Muscle layer of duodenum (tissue), 2 donors: Measurements from ENCODE around the gene CDCA3.

Experiments used
- H3K27ac ChIP-seq: one replicate; pipeline ENCODE4 v1.7.0; 2013; ENCODE audit warnings: mild to moderate bottlenecking, low read length
- H3K27me3 ChIP-seq: one replicate; pipeline ENCODE4 v1.7.0; 2013; ENCODE audit warnings: low read depth, mild to moderate bottlenecking, control low read depth, low read length
- H3K36me3 ChIP-seq, 2 donors: one replicate each; pipeline ENCODE4 v1.7.0; 2013; ENCODE audit warnings: low read length in 2 of 2, control low read depth in 1 of 2, mild to moderate bottlenecking in 1 of 2; ENCODE audit not compliant: insufficient read depth in 2 of 2, control insufficient read depth in 1 of 2
- H3K4me1 ChIP-seq, 2 donors: one replicate each; pipeline ENCODE4 v1.7.0; 2013; ENCODE audit warnings: low read length in 2 of 2, mild to moderate bottlenecking in 2 of 2, control low read depth in 1 of 2, moderate library complexity in 1 of 2; ENCODE audit not compliant: insufficient read depth in 2 of 2, control insufficient read depth in 1 of 2
- H3K4me3 ChIP-seq, 2 donors: one replicate each; pipeline ENCODE4 v1.7.0; 2013; ENCODE audit warnings: low read length in 2 of 2, low read depth in 1 of 2, mild to moderate bottlenecking in 1 of 2
- H3K9me3 ChIP-seq, 2 donors: one replicate each; pipeline ENCODE4 v1.7.0; 2013; ENCODE audit warnings: low read length in 2 of 2, control low read depth in 1 of 2, mild to moderate bottlenecking in 1 of 2; ENCODE audit not compliant: control insufficient read depth in 1 of 2
- donor health status: healthy.

CDCA3 gene

DNA sequence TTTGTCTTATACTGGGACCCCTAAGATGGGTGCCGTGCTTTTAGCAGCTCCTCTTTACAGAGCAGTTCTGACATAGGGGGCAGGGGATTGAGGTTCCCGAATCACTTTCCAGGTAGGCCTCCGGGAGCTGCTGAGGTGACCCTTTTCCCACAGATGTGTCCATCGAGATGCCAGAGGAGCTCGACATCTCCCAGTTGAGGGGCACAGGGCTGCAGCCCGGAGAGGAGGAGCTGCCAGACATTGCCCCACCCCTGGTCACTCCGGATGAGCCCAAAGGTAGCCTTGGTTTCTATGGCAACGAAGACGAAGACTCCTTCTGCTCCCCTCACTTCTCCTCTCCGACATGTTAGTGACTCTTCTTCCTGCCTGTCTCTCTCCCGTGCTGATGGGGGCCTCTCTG lies 11.9 kb upstream of the CDCA3 start:
- Histone ChIP-seq H3K9me3 (no peaks in the 10 kb centered on the region), H3K36me3 (peaks cover 53 to 80% of the 10 kb centered on the region in 2 donors), H3K4me3 (no peak overlapping the region), H3K27ac (no peak overlapping the region), H3K27me3 (no peaks in the 10 kb centered on the region), H3K4me1 (peaks cover 0 to 6% of the 10 kb centered on the region in 2 donors)

DNA sequence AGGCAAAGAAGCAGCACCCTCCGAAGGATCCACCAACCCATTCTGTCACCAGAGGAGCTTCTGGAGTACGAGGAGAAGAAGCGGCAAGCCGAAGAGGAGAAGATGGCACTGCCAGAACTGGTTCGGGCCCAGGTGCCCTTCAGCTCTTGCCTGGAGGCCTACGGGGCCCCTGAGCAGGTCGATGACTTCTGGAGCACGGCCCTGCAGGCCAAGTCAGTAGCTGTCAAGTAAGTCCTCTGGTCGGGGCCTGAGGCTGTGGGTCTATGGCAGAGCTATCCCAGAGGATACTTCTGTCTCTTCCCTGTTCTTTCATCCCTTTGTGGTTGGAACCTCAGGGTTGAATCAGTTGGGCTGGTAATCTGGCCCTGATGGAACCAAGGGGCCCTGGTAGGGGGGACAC lies 10.3 kb upstream of the CDCA3 start:
- Histone ChIP-seq H3K27me3 (no peaks in the 10 kb centered on the region), H3K4me3 (no peak overlapping the region), H3K27ac (no peak overlapping the region), H3K36me3 (peaks cover 69 to 97% of the 10 kb centered on the region in 2 donors), H3K9me3 (no peaks in the 10 kb centered on the region), H3K4me1 (no peaks in the 10 kb centered on the region)

DNA sequence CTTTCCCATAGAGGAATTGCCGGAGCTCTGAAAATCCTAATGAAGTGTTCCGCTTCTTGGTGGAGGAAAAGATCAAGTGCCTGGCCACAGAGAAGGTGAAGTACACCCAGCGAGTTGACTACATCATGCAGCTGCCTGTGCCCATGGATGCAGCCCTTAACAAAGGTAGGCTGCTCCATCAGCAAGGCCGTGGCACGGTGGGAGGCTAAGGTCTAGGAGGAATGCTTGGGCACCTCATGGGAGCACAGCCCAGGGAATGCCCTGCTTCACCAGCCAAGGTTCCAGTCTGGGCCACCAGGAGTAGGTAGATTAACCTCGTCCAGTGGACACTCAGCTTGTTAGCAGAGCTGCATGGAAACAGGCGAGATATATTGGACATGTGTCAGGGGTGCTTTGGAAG lies 9.9 kb upstream of the CDCA3 start:
- no peak overlapping the region for H3K4me3 ChIP-seq
- no peaks in the 10 kb centered on the region for H3K4me1 ChIP-seq
- H3K27me3 ChIP-seq: no peaks in the 10 kb centered on the region
- H3K27ac ChIP-seq: no peak overlapping the region
- peaks cover 73 to 98% of the 10 kb centered on the region in 2 donors for H3K36me3 ChIP-seq
- H3K9me3 ChIP-seq: no peaks in the 10 kb centered on the region

DNA sequence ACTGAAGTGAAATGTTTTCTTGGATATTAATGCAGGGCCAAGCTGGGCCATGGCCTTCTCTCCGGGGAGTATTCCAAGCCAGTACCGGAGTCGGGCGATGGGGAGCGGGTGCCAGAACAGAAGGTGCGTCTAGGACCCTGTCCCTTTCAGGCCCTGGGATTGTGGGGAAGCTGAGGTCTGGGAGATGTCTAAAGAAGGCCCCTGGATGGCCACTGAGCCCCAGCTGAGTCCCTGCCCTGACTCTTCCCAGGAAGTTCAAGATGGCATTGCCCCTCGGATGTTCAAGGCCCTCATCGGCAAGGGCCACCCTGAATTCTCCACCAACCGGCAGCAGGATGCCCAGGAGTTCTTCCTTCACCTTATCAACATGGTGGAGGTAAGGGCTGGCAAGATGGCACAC lies 9.0 kb upstream of the CDCA3 start:
- Histone ChIP-seq H3K4me1 (no peaks in the 10 kb centered on the region), H3K9me3 (no peaks in the 10 kb centered on the region), H3K27ac (no peak overlapping the region), H3K36me3 (peaks cover 73 to 96% of the 10 kb centered on the region in 2 donors), H3K4me3 (no peak overlapping the region), H3K27me3 (no peaks in the 10 kb centered on the region)

- Histone ChIP-seq H3K4me1 (peaks cover 0 to 4% of the 10 kb centered on the region in 2 donors), H3K36me3 (peaks cover 73 to 84% of the 10 kb centered on the region in 2 donors), H3K4me3 (no peak overlapping the region), H3K27me3 (no peaks in the 10 kb centered on the region), H3K27ac (no peak overlapping the region), H3K9me3 (no peaks in the 10 kb centered on the region)
Measured at GRCh38 chr12:6858799-6859198, 7.7 kb upstream of the CDCA3 start.

- Histone ChIP-seq H3K27me3 (no peaks in the 10 kb centered on the region), H3K4me1 (peaks cover 14 to 22% of the 10 kb centered on the region in 2 donors), H3K4me3 (no peak overlapping the region), H3K9me3 (no peaks in the 10 kb centered on the region), H3K27ac (no peak overlapping the region), H3K36me3 (peaks cover 40 to 56% of the 10 kb centered on the region in 2 donors)
Measured at GRCh38 chr12:6855322-6855721, 4.2 kb upstream of the CDCA3 start.

- H3K36me3 ChIP-seq: peaks cover 34 to 50% of the 10 kb centered on the region in 2 donors
- no peak overlapping the region for H3K4me3 ChIP-seq
- no peaks in the 10 kb centered on the region for H3K27me3 ChIP-seq
- H3K4me1 ChIP-seq: peaks cover 14 to 22% of the 10 kb centered on the region in 2 donors
- H3K9me3 ChIP-seq: no peaks in the 10 kb centered on the region
- peak overlapping the region; percentile 37 for H3K27ac ChIP-seq
Measured at GRCh38 chr12:6854036-6854435, 3.0 kb upstream of the CDCA3 start.

GRCh38 chr12:6853626-6854025 lies 2.5 kb upstream of the CDCA3 start:
- H3K4me1 ChIP-seq: peaks cover 14 to 22% of the 10 kb centered on the region in 2 donors
- H3K27me3 ChIP-seq: no peaks in the 10 kb centered on the region
- peaks cover 30 to 47% of the 10 kb centered on the region in 2 donors for H3K36me3 ChIP-seq
- peak overlapping the region in 1 of 2 donors; percentile 91 for H3K4me3 ChIP-seq
- H3K9me3 ChIP-seq: no peaks in the 10 kb centered on the region
- H3K27ac ChIP-seq: peak overlapping the region; percentile 37

GRCh38 chr12:6852651-6853354 lies 1.7 kb upstream of the CDCA3 start:
- peaks cover 22 to 38% of the 10 kb centered on the region in 2 donors for H3K36me3 ChIP-seq
- H3K4me3 ChIP-seq: peak overlapping the region; percentile 89 to 91
- no peaks in the 10 kb centered on the region for H3K9me3 ChIP-seq
- H3K4me1 ChIP-seq: peaks cover 14 to 22% of the 10 kb centered on the region in 2 donors
- H3K27ac ChIP-seq: peak overlapping the region; percentile 40
- no peaks in the 10 kb centered on the region for H3K27me3 ChIP-seq

DNA sequence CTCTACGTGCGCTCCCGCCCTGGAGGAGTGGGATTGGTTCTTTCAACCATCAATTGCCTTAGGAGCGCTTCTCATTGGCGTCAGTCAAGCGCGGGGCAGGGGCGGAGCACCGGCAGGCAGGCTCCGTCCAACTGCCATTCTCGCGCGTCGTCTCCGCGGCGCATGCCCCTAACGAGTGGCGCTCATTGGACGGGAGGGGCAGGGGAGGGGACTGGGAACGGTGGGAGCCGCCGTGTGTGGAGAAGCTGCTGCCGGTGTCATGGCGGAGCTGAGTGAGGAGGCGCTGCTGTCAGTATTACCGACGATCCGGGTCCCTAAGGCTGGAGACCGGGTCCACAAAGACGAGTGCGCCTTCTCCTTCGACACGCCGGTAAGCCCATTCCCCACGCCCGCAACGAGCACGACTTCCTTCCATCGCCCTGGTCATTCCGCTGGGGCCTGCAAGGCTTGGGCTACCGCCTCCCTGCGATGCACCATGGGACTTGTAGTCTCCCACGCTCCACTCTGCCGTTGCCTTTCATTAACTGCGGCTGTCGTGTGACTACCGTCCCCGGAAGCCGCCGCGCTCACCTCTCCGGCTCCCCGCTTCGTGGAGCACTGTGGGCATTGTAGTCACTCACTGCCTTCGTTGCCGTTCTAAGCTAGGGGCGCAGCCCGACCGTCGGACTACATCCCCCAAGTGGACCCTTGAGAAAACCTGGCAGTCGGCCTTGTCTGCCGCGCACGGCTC lies 1.0 kb upstream of the CDCA3 start, which contains the start of gene USP5:
USP5 (plus strand) TSS at position 230 of the 730 bp plus-strand sequence; CDS start at position 260, 30 bp downstream.
- no peaks in the 10 kb centered on the region for H3K27me3 ChIP-seq
- peaks cover 14 to 22% of the 10 kb centered on the region in 2 donors for H3K4me1 ChIP-seq
- H3K4me3 ChIP-seq: peak within 1 kb of the TSS; percentile 89 to 91
- peaks cover 15 to 38% of the 10 kb centered on the region in 2 donors for H3K36me3 ChIP-seq
- no peaks in the 10 kb centered on the region for H3K9me3 ChIP-seq
- H3K27ac ChIP-seq: peak within 1 kb of the TSS; percentile 99

DNA sequence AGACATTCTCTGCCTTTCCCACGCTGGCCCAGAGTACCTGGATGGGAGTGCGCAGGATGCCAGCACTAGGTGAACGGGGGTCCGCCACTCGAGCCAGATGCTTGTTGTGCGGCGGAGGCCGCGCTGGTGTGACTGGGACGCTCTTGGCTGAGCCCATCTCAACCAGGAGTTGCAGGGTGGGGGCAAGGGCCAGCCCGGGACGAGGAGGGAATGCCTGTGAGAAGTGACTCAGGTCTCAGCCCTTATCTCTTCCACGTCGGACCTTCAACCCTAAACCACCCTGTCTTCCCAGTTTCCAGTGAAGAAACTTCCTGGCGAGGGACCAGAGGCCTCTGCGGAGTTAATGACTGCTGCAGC lies 312 bp downstream of the CDCA3 start:
- H3K27me3 ChIP-seq: no peaks in the 10 kb centered on the region
- H3K36me3 ChIP-seq: peaks cover 10 to 38% of the 10 kb centered on the region in 2 donors
- peaks cover 14 to 22% of the 10 kb centered on the region in 2 donors for H3K4me1 ChIP-seq
- H3K27ac ChIP-seq: peak overlapping the region; percentile 99
- no peaks in the 10 kb centered on the region for H3K9me3 ChIP-seq
- peak overlapping the region; percentile 89 to 91 for H3K4me3 ChIP-seq
